ENCODE results near the gene FOXP2.

Gene FOXP2

DNA sequence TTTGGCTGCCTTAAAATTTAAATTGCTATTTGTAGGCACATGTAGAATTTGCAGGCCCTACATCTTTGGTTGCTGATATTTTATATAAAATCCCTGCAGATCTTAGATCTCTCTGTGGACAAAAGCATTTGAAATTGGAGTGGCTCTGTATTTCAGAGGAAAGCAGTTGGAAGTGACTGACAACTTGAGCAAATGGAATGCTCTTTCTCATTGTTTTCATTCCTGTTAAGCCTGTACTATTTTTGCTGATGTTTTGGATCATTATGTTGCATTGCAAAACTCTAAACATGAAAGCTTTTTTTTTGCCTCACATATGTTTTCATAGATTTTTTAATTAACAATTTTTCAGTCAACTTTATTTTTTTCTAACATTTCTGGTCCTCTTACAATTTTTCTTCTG lies 256.1 kb downstream of the FOXP2 start:
- no peak overlapping the region for H3K27ac ChIP-seq (ENCODE audit: low read length)
- H3K4me3 ChIP-seq (ENCODE audit: low read length in 2 of 2): no peak overlapping the region
- H3K36me3 ChIP-seq (ENCODE audit: control insufficient read depth in 2 of 2, insufficient read depth in 2 of 2, low read length in 2 of 2): peaks cover 0 to 4% of the 10 kb centered on the region in 2 donors
- H3K27me3 ChIP-seq (ENCODE audit: control insufficient read depth in 1 of 2, insufficient read depth in 2 of 2, low read length in 2 of 2): no peaks in the 10 kb centered on the region
- no peaks in the 10 kb centered on the region for H3K9me3 ChIP-seq (ENCODE audit: control insufficient read depth in 2 of 2, low read length in 2 of 2)
- no peaks in the 10 kb centered on the region for H3K4me1 ChIP-seq (ENCODE audit: control insufficient read depth, insufficient read depth, low read length)
- H3K9ac ChIP-seq (ENCODE audit: low read length in 2 of 2): no peak overlapping the region

DNA sequence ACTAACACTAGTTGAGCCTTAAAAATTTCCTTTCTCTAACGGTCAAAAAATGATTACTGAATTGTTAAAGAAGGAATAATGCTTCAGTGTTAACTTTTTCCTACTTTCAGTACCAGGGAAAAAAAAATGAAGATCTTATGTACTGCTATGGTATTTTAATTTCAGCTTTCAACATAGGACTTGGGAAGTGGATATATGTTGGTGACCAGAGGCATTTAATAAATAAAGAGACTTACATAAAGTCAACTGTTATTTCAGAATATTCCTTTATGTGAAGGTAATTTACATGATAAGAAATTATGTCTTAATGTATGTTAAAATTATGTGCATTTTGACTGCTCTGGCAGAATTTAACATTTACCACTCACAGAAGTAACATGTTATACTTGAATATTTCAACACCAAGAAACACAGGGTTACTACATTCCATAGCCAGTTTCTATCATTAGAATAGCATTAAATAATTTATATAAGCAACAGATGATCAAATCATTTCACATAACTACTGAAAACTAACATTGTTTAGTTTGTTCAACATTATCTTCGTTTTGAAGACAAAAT lies 257.0 kb downstream of the FOXP2 start:
- Histone ChIP-seq H3K27me3 (ENCODE audit: control insufficient read depth in 1 of 2, insufficient read depth in 2 of 2, low read length in 2 of 2) (no peaks in the 10 kb centered on the region), H3K36me3 (ENCODE audit: control insufficient read depth in 2 of 2, insufficient read depth in 2 of 2, low read length in 2 of 2) (peaks cover 0 to 4% of the 10 kb centered on the region in 2 donors), H3K27ac (ENCODE audit: low read length) (no peak overlapping the region), H3K9me3 (ENCODE audit: control insufficient read depth in 2 of 2, low read length in 2 of 2) (no peaks in the 10 kb centered on the region), H3K4me3 (ENCODE audit: low read length in 2 of 2) (no peak overlapping the region), H3K4me1 (ENCODE audit: control insufficient read depth, insufficient read depth, low read length) (no peaks in the 10 kb centered on the region), H3K9ac (ENCODE audit: low read length in 2 of 2) (no peak overlapping the region)

DNA sequence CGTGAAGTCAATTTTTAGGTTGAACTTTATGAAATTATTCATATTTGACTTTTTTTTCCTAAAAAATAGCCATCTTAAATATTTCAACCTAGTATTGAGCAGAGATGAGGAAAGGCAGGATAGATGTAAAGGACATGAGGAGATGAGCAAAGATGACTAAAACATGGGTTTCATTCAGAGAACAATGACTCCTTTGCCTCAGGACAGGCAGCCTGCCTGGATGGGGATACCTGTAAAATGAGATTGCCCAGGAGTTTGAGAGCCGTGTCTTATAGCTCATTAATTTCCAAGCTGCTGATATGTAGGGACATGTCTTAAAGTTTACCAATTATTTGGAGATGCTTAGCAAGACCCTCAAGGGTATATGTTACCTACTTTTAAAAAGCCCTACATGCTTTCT lies 263.5 kb downstream of the FOXP2 start:
- Histone ChIP-seq H3K9ac (ENCODE audit: low read length in 2 of 2) (no peak overlapping the region), H3K4me1 (ENCODE audit: control insufficient read depth, insufficient read depth, low read length) (no peaks in the 10 kb centered on the region)

DNA sequence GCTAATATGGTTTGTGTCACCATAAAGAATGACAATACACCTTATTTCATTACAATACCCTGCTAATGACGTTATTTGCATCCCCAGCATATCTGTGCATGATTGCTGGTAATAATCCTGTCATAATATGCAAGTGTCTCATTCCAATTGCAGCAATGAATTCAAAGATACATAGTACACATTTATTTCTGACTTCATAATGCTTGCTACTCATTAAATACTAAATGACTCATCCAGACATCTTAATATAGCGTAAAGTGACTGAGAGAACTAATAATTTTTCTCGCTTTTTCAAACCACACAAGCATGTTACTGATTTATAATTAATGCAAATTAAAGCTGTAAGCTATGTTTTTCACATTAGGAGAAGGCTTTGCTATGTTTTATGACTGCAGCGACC lies 272.6 kb downstream of the FOXP2 start:
- Histone ChIP-seq H3K4me3 (ENCODE audit: low read length in 2 of 2) (no peak overlapping the region), H3K9ac (ENCODE audit: low read length in 2 of 2) (no peak overlapping the region), H3K4me1 (ENCODE audit: control insufficient read depth, insufficient read depth, low read length) (no peaks in the 10 kb centered on the region), H3K36me3 (ENCODE audit: control insufficient read depth in 2 of 2, insufficient read depth in 2 of 2, low read length in 2 of 2) (peaks cover 4 to 11% of the 10 kb centered on the region in 2 donors), H3K27me3 (ENCODE audit: control insufficient read depth in 1 of 2, insufficient read depth in 2 of 2, low read length in 2 of 2) (no peaks in the 10 kb centered on the region), H3K9me3 (ENCODE audit: control insufficient read depth in 2 of 2, low read length in 2 of 2) (no peaks in the 10 kb centered on the region), H3K27ac (ENCODE audit: low read length) (no peak overlapping the region)

More for the DNA sequence above, 263.5 kb downstream of the FOXP2 start:
- Histone ChIP-seq H3K27me3 (ENCODE audit: control insufficient read depth in 1 of 2, insufficient read depth in 2 of 2, low read length in 2 of 2) (no peaks in the 10 kb centered on the region), H3K36me3 (ENCODE audit: control insufficient read depth in 2 of 2, insufficient read depth in 2 of 2, low read length in 2 of 2) (no peaks in the 10 kb centered on the region), H3K4me3 (ENCODE audit: low read length in 2 of 2) (no peak overlapping the region), H3K9me3 (ENCODE audit: control insufficient read depth in 2 of 2, low read length in 2 of 2) (no peaks in the 10 kb centered on the region), H3K27ac (ENCODE audit: low read length) (no peak overlapping the region)

DNA sequence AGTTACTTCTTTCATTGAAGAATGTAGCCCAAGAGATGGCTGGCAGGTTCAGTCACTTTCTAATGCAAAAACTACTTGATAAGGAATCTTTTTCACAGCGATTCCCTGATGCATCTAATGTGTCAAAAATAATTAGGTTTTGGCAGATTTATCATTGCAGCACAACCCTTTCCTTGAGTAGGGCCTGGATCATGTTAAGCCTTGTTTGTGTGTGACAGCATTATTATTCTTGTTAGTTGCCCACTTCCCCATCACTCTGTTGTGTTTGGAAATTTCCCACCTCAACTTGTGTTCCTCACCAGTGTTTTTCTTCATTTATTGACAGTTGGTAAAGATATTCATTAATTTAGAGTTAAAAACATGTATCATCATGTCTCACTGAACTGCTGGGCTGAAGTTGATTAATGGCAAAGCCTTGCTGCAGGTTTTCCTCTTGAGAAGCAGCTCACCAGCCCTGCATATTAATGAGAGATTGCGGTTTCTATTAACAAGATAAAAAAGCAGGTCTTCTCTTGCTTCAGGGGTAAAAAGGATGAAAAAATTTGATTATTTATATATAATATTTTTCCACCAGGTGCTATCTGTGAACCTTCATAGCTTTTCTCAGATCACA lies 273.9 kb downstream of the FOXP2 start:
- no peaks in the 10 kb centered on the region for H3K4me1 ChIP-seq (ENCODE audit: control insufficient read depth, insufficient read depth, low read length)
- no peak overlapping the region for H3K9ac ChIP-seq (ENCODE audit: low read length in 2 of 2)
- H3K27ac ChIP-seq (ENCODE audit: low read length): no peak overlapping the region
- no peaks in the 10 kb centered on the region for H3K9me3 ChIP-seq (ENCODE audit: control insufficient read depth in 2 of 2, low read length in 2 of 2)
- no peaks in the 10 kb centered on the region for H3K27me3 ChIP-seq (ENCODE audit: control insufficient read depth in 1 of 2, insufficient read depth in 2 of 2, low read length in 2 of 2)
- no peak overlapping the region for H3K4me3 ChIP-seq (ENCODE audit: low read length in 2 of 2)
- H3K36me3 ChIP-seq (ENCODE audit: control insufficient read depth in 2 of 2, insufficient read depth in 2 of 2, low read length in 2 of 2): peaks cover 4 to 11% of the 10 kb centered on the region in 2 donors

DNA sequence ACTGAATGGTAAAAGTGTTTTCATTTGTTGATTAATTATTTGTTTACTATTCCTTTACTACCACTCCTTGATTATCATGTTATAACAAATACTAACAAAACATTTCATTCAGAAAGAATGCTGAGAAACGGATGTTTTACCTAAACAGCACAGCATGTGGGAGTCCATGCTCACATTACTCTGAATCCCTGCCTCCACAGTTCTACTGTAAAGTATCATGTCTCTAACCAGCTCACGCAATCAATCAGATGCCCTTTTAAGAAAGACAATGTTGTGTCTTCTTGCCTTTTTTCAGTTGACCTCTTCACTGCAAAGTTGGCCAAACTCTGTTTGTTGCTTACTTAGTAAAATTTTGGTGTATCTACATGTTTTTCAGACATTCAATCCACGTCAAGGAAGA lies 274.8 kb downstream of the FOXP2 start:
- H3K9ac ChIP-seq (ENCODE audit: low read length in 2 of 2): no peak overlapping the region
- H3K36me3 ChIP-seq (ENCODE audit: control insufficient read depth in 2 of 2, insufficient read depth in 2 of 2, low read length in 2 of 2): peaks cover 4 to 11% of the 10 kb centered on the region in 2 donors
- H3K27me3 ChIP-seq (ENCODE audit: control insufficient read depth in 1 of 2, insufficient read depth in 2 of 2, low read length in 2 of 2): no peaks in the 10 kb centered on the region
- no peak overlapping the region for H3K4me3 ChIP-seq (ENCODE audit: low read length in 2 of 2)
- no peaks in the 10 kb centered on the region for H3K9me3 ChIP-seq (ENCODE audit: control insufficient read depth in 2 of 2, low read length in 2 of 2)
- H3K4me1 ChIP-seq (ENCODE audit: control insufficient read depth, insufficient read depth, low read length): no peaks in the 10 kb centered on the region
- no peak overlapping the region for H3K27ac ChIP-seq (ENCODE audit: low read length)

DNA sequence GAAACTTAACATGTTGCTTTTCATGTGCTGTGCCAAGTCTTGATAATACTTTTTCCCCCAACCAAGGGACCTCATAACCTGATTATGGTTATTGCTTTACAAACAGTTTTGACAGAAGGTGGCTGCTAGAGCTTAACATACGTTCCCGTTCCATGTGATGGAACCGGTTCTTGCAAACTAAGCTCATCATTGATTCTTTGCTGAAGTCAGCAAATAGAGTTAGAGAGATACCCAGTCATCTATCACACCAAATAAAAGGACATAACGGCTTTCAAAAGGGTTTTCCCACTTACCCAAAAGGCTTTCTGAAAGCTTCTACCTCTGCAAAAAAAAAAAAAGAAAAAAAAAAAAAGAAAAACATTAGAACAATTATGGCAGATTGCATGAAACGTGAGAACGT lies 277.0 kb downstream of the FOXP2 start:
- Histone ChIP-seq H3K9me3 (ENCODE audit: control insufficient read depth in 2 of 2, low read length in 2 of 2) (no peaks in the 10 kb centered on the region), H3K4me3 (ENCODE audit: low read length in 2 of 2) (no peak overlapping the region), H3K27ac (ENCODE audit: low read length) (no peak overlapping the region), H3K36me3 (ENCODE audit: control insufficient read depth in 2 of 2, insufficient read depth in 2 of 2, low read length in 2 of 2) (peaks cover 4 to 11% of the 10 kb centered on the region in 2 donors), H3K4me1 (ENCODE audit: control insufficient read depth, insufficient read depth, low read length) (no peaks in the 10 kb centered on the region), H3K9ac (ENCODE audit: low read length in 2 of 2) (no peak overlapping the region), H3K27me3 (ENCODE audit: control insufficient read depth in 1 of 2, insufficient read depth in 2 of 2, low read length in 2 of 2) (no peaks in the 10 kb centered on the region)

DNA sequence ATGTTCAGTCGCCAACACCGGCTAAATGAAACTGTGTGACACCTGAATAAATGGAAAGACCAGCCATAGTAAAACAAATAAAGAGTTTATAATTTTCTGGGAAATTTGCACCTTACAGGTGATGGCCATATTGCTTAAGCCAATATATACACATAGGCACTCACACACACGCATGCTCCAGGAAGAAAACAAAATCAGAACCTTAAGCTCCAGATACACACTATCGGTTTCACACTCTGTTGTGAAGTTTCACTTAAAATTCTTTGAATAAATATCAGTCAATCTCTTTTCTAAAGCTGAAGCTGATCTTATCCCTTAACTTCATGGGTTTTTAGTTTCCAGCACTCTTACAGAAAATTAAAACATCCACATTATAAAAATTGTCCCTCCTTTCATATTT lies 280.6 kb downstream of the FOXP2 start:
- Histone ChIP-seq H3K27me3 (ENCODE audit: control insufficient read depth in 1 of 2, insufficient read depth in 2 of 2, low read length in 2 of 2) (no peaks in the 10 kb centered on the region), H3K9ac (ENCODE audit: low read length in 2 of 2) (no peak overlapping the region), H3K36me3 (ENCODE audit: control insufficient read depth in 2 of 2, insufficient read depth in 2 of 2, low read length in 2 of 2) (peaks cover 4 to 7% of the 10 kb centered on the region in 2 donors), H3K4me1 (ENCODE audit: control insufficient read depth, insufficient read depth, low read length) (no peaks in the 10 kb centered on the region), H3K4me3 (ENCODE audit: low read length in 2 of 2) (no peak overlapping the region), H3K9me3 (ENCODE audit: control insufficient read depth in 2 of 2, low read length in 2 of 2) (no peaks in the 10 kb centered on the region), H3K27ac (ENCODE audit: low read length) (no peak overlapping the region)

DNA sequence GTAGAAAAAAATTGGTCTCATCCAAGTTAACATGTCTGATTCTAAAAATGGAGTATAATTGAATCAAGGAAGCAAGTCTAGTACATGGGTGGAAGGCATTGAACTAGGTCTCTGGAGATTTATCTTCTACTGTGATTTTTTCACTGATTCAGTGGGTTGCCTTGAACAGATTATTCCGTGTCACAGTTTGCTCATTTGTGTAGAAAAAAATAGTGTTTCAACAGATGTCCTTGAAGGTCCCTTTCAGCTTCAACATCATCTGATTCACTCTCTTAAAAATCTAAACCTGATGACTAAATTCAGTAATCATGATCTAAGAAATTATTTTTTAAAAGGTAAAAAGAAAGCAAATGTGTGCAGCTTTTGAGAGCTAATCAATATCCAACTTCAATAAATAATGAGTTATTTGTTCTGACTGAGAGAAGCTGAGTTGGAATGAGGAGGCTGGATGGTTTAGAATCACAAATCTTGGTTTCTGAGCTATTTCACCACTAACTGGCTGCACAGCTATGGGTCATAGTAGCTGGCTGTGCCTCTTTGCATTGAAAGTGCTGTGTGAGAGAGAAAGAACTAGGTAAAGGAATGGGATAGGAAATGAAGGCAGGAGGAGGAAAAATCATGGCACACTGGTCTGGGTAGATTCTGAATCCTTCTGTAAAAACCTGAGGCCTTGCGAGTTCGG lies 285.8 kb downstream of the FOXP2 start:
- no peaks in the 10 kb centered on the region for H3K36me3 ChIP-seq (ENCODE audit: control insufficient read depth in 2 of 2, insufficient read depth in 2 of 2, low read length in 2 of 2)
- no peaks in the 10 kb centered on the region for H3K27me3 ChIP-seq (ENCODE audit: control insufficient read depth in 1 of 2, insufficient read depth in 2 of 2, low read length in 2 of 2)
- H3K4me1 ChIP-seq (ENCODE audit: control insufficient read depth, insufficient read depth, low read length): no peaks in the 10 kb centered on the region
- no peak overlapping the region for H3K9ac ChIP-seq (ENCODE audit: low read length in 2 of 2)
- no peak overlapping the region for H3K4me3 ChIP-seq (ENCODE audit: low read length in 2 of 2)
- no peaks in the 10 kb centered on the region for H3K9me3 ChIP-seq (ENCODE audit: control insufficient read depth in 2 of 2, low read length in 2 of 2)
- no peak overlapping the region for H3K27ac ChIP-seq (ENCODE audit: low read length)

DNA sequence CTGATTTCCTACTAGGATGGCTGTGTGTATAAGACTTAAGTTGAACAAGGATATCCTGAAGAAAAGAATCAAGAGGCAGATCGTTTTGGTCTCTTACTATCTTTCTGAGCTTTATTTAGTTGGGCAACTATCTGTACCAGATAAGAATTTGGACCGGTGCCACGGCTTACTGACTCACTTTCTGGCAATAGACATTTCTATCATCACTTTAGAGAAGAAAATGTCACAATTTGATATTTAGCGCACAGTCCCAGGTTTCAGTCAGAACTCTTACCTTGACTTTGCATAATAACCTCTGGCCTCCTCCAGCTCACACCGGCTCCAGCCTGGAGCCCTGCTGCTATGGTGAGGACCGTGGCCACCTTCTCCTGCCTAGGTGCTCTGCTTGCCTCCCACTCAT lies 289.1 kb downstream of the FOXP2 start:
- Histone ChIP-seq H3K27me3 (ENCODE audit: control insufficient read depth in 1 of 2, insufficient read depth in 2 of 2, low read length in 2 of 2) (no peaks in the 10 kb centered on the region), H3K4me3 (ENCODE audit: low read length in 2 of 2) (no peak overlapping the region), H3K9me3 (ENCODE audit: control insufficient read depth in 2 of 2, low read length in 2 of 2) (peaks cover 0 to 3% of the 10 kb centered on the region in 2 donors), H3K4me1 (ENCODE audit: control insufficient read depth, insufficient read depth, low read length) (no peaks in the 10 kb centered on the region), H3K36me3 (ENCODE audit: control insufficient read depth in 2 of 2, insufficient read depth in 2 of 2, low read length in 2 of 2) (no peaks in the 10 kb centered on the region), H3K27ac (ENCODE audit: low read length) (no peak overlapping the region), H3K9ac (ENCODE audit: low read length in 2 of 2) (no peak overlapping the region)

DNA sequence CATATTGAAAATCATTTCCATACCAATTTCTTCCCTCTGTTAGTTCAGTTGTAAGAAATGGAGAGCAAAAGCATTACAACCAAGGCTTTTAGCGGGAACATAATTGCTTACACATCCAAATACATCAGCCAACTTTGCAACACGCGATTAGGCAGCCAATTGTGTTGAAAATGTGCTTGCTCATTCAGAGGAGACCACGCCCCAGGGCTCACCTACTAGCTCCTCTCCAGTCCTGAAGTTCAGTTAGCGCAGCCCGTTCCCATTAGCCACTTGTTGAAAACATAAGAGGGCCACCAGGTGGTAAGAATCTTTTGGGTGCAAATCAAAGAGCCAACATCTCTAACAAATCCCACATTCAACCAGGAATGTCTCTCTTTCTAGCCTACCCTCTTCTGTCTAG lies 294.0 kb downstream of the FOXP2 start:
- H3K4me1 ChIP-seq (ENCODE audit: control insufficient read depth, insufficient read depth, low read length): no peaks in the 10 kb centered on the region
- no peaks in the 10 kb centered on the region for H3K27me3 ChIP-seq (ENCODE audit: control insufficient read depth in 1 of 2, insufficient read depth in 2 of 2, low read length in 2 of 2)
- H3K27ac ChIP-seq (ENCODE audit: low read length): no peak overlapping the region
- H3K9me3 ChIP-seq (ENCODE audit: control insufficient read depth in 2 of 2, low read length in 2 of 2): peaks cover 0 to 3% of the 10 kb centered on the region in 2 donors
- no peaks in the 10 kb centered on the region for H3K36me3 ChIP-seq (ENCODE audit: control insufficient read depth in 2 of 2, insufficient read depth in 2 of 2, low read length in 2 of 2)
- no peak overlapping the region for H3K4me3 ChIP-seq (ENCODE audit: low read length in 2 of 2)
- no peak overlapping the region for H3K9ac ChIP-seq (ENCODE audit: low read length in 2 of 2)
